Endothelial cell of umbilical vein (primary cell): Measurements from ENCODE around the gene CILP2. TPM values are rescaled to one million over a fixed set of nuclear protein-coding genes. Genes with fewer than 3 reads are reported as not detected.

Experiments
- BruUV-seq: library from RNA; stranded (reverse); fragments of 400-500 nt; replicated peaks from 2 replicates; lab custom pipeline; 2021; lab: Mats Ljungman, UMichigan
- CTCF ChIA-PET: fragments of 300-600, 350-600 bp; sonication (Branson Sonifier 250); formaldehyde crosslinking; loops from one replicate; lab custom pipeline; 2021; ENCODE audit warnings: antibody characterized with exemption, inconsistent platforms; lab: Charles Lee
- POLR2A ChIA-PET: fragments of 300-600, 350-600 bp; sonication (Branson Sonifier 250); formaldehyde crosslinking; loops from one replicate; lab custom pipeline; 2021; ENCODE audit warnings: antibody characterized with exemption, inconsistent platforms; lab: Charles Lee
- DNase-seq: peaks from one replicate; pipeline ENCODE4 v3.0.0-alpha.2; 2011; ENCODE audit warnings: low read depth, low spot score
- FAIRE-seq: peaks from 2 replicates; lab custom pipeline; 2011; peaks lifted over from hg19 to GRCh38; lab: Jason Lieb, UNC
- H2AFZ ChIP-seq: 2 replicates; pipeline ENCODE4 v1.6.0; 2012; ENCODE audit warnings: low read depth, low read length, control low read depth, inconsistent platforms
- H3K27ac ChIP-seq: 2 replicates; pipeline ENCODE4 v1.5.1; 2011; ENCODE audit warnings: low read depth, mild to moderate bottlenecking, control low read depth, low read length, moderate library complexity; ENCODE audit not compliant: insufficient read depth
- H3K27me3 ChIP-seq, 2 experiments: 2 replicates each; pipeline versions ENCODE4 v1.6.0 to v1.6.1; 2011; ENCODE audit warnings: low read length in 2 of 2, mixed read lengths in 1 of 2; ENCODE audit not compliant: control insufficient read depth in 2 of 2, insufficient read depth in 2 of 2
- H3K36me3 ChIP-seq, 2 experiments: 2 replicates in 1 of 2; 3 replicates in 1 of 2; pipeline ENCODE4 v1.5.1; 2011; ENCODE audit warnings: low read length in 2 of 2, mild to moderate bottlenecking in 1 of 2, moderate library complexity in 1 of 2; ENCODE audit not compliant: control insufficient read depth in 2 of 2, insufficient read depth in 2 of 2; ENCODE audit errors: extremely low read depth in 1 of 2
- H3K4me1 ChIP-seq: 3 replicates; pipeline ENCODE4 v1.5.1; 2011; ENCODE audit warnings: mild to moderate bottlenecking, low read length; ENCODE audit not compliant: control insufficient read depth, insufficient read depth; ENCODE audit errors: extremely low read depth
- H3K4me2 ChIP-seq: 2 replicates; pipeline ENCODE4 v1.6.1; 2011; ENCODE audit warnings: low read length, control low read depth, mixed read lengths; ENCODE audit not compliant: insufficient read depth
- H3K4me3 ChIP-seq, 3 experiments: fragments of 200-600 bp in 1 of 3; sonication (generic), shearing (Covaris generic) in 1 of 3; replicated peaks in 1 of 3; 2 replicates each; pipeline ENCODE4 v1.5.1; 2011 to 2016; ENCODE audit warnings: control low read depth in 3 of 3, low read length in 3 of 3, mild to moderate bottlenecking in 2 of 3, inconsistent platforms in 1 of 3, low read depth in 1 of 3, moderate library complexity in 1 of 3; ENCODE audit not compliant: insufficient read depth in 1 of 3
- H3K79me2 ChIP-seq: 2 replicates; pipeline ENCODE4 v1.6.0; 2012; ENCODE audit warnings: low read length, inconsistent platforms; ENCODE audit not compliant: control insufficient read depth, insufficient read depth
- H3K9ac ChIP-seq: replicated peaks from 2 replicates; pipeline ENCODE3; 2011; ENCODE audit warnings: low read length, control low read depth; ENCODE audit not compliant: insufficient read depth; ENCODE audit errors: extremely low read depth
- H3K9me1 ChIP-seq: replicated peaks from 3 replicates; pipeline ENCODE4 v1.6.0; 2011; ENCODE audit warnings: mild to moderate bottlenecking, low read length; ENCODE audit not compliant: control insufficient read depth, insufficient read depth; ENCODE audit errors: extremely low read depth
- H3K9me3 ChIP-seq: replicated peaks from 2 replicates; pipeline ENCODE4 v1.5.1; 2012; ENCODE audit warnings: low read length, inconsistent platforms; ENCODE audit not compliant: control insufficient read depth, insufficient read depth
- H4K20me1 ChIP-seq: replicated peaks from 2 replicates; pipeline ENCODE3; 2011; ENCODE audit warnings: mild to moderate bottlenecking, low read length; ENCODE audit not compliant: control insufficient read depth, insufficient read depth; ENCODE audit errors: extremely low read depth
- EZH2 ChIP-seq: IDR thresholded peaks from 2 replicates; pipeline ENCODE4 v1.6.1; 2012; ENCODE audit warnings: borderline replicate concordance, low read depth, mild to moderate bottlenecking, moderate library complexity, low read length, inconsistent platforms; ENCODE audit not compliant: severe bottlenecking
- FOS ChIP-seq: IDR thresholded peaks from 2 replicates; pipeline ENCODE4 v1.6.1; 2011; ENCODE audit warnings: mild to moderate bottlenecking, low read length, moderate library complexity, borderline replicate concordance; ENCODE audit not compliant: insufficient read depth
- GATA2 ChIP-seq: IDR thresholded peaks from 2 replicates; pipeline ENCODE4 v1.7.0; 2011; ENCODE audit warnings: low read depth, mild to moderate bottlenecking, moderate library complexity, mixed read lengths, low read length; ENCODE audit not compliant: insufficient read length, insufficient read depth
- JUN ChIP-seq: IDR thresholded peaks from 2 replicates; pipeline ENCODE4 v1.6.1; 2011; ENCODE audit warnings: borderline replicate concordance, low read depth; ENCODE audit not compliant: insufficient read length, insufficient read depth
- MYC ChIP-seq: IDR thresholded peaks from one replicate; pipeline ENCODE4 v1.6.1; 2011; ENCODE audit warnings: mild to moderate bottlenecking, low read depth, low read length
- POLR2A ChIP-seq: IDR thresholded peaks from 2 replicates; pipeline ENCODE4 v1.6.1; 2012; ENCODE audit warnings: low read depth, mild to moderate bottlenecking, control low read depth, low read length
- POLR2AphosphoS5 ChIP-seq: IDR thresholded peaks from 2 replicates; pipeline ENCODE4 v1.6.1; 2012; ENCODE audit warnings: low read depth, mild to moderate bottlenecking, control low read depth, low read length, moderate library complexity; ENCODE audit not compliant: insufficient read depth
- dilution Hi-C: fragments of 300-500 bp; cut with MboI; formaldehyde crosslinking; loops from one replicate; pipeline ENCODE4 v1.15.0; 2019; ENCODE audit warnings: low sequenced_read_pairs; ENCODE audit not compliant: extremely low pct_ligation_motif_present
- intact Hi-C: fragments of 100-400 bp; cut with micrococcal nuclease; formaldehyde crosslinking; loops from one replicate; pipeline ENCODE4 v1.10.0; 2022
- polyA plus RNA-seq, 4 experiments: library from polyadenylated mRNA; depleted of rRNA in 3 of 4; stranded (reverse) in 3 of 4; unstranded in 1 of 4; fragments of >200 nt; gene quantifications; 2 replicates each; pipeline versions ENCODE4 v1.2.1 to v1.2.3, GENCODE V29; 2011 to 2012; ENCODE audit warnings: missing spikeins in 1 of 4
- total RNA-seq: library from RNA; stranded (reverse); gene quantifications from 2 replicates; pipeline ENCODE4 v1.2.3, GENCODE V29; 2021
- TF ChIP-seq, protein P1 (sequence below), 2 donors: IDR thresholded peaks; 1 replicate in 1 of 2; 2 replicates in 1 of 2; pipeline ENCODE4 v1.5.1; 2011; ENCODE audit warnings: low read length in 2 of 2, mild to moderate bottlenecking in 2 of 2, moderate library complexity in 2 of 2, control low read depth in 1 of 2, inconsistent platforms in 1 of 2, low read depth in 1 of 2; ENCODE audit not compliant: insufficient read depth in 1 of 2; ENCODE audit errors: extremely low read depth in 1 of 2
- TF ChIP-seq, protein P2 (sequence below): IDR thresholded peaks from 2 replicates; pipeline ENCODE4 v1.6.1; 2011; ENCODE audit not compliant: insufficient read depth, insufficient read length

Gene CILP2
- total and polyA plus RNA-seq, 2 donors (not counting 3 experiments of a cell fraction or from before 2014, with no cell fraction given) = 0.01 TPM; not detected in 1

DNA sequence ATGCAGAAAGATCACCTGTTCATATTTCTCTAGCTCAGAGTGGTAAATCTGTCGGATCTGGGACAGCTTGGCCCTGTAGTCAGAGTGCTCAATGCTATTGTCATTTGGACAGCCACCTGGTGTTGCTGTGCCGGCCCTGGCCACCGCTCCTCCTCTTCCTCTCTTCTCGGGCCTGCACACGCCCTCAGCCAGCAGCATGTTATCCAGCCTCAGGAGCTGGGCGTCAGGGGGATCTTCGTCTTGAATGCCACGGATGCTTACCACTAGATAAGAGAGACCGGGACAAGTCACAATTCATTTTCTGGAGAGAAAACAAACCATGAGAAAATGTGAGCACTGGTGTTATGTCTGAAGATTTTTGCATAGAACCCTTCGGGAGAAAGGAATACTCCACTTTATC lies 32.5 kb downstream of the CILP2 start:
- no peak for TF ChIP-seq EZH2
- no peak for TF ChIP-seq MYC
- TF ChIP-seq, protein P1, sequence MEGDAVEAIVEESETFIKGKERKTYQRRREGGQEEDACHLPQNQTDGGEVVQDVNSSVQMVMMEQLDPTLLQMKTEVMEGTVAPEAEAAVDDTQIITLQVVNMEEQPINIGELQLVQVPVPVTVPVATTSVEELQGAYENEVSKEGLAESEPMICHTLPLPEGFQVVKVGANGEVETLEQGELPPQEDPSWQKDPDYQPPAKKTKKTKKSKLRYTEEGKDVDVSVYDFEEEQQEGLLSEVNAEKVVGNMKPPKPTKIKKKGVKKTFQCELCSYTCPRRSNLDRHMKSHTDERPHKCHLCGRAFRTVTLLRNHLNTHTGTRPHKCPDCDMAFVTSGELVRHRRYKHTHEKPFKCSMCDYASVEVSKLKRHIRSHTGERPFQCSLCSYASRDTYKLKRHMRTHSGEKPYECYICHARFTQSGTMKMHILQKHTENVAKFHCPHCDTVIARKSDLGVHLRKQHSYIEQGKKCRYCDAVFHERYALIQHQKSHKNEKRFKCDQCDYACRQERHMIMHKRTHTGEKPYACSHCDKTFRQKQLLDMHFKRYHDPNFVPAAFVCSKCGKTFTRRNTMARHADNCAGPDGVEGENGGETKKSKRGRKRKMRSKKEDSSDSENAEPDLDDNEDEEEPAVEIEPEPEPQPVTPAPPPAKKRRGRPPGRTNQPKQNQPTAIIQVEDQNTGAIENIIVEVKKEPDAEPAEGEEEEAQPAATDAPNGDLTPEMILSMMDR (IDR thresholded peaks at IDR 0.05; ENCODE audit: extremely low read depth in 1 of 2, insufficient read depth in 1 of 2, low read depth in 1 of 2, low read length in 2 of 2) = no peak
- TF ChIP-seq GATA2 = no peak
- no peak for TF ChIP-seq POLR2AphosphoS5
- no peak for TF ChIP-seq JUN
- TF ChIP-seq, protein P2, sequence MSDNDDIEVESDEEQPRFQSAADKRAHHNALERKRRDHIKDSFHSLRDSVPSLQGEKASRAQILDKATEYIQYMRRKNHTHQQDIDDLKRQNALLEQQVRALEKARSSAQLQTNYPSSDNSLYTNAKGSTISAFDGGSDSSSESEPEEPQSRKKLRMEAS = no peak
- TF ChIP-seq FOS = no peak
- TF ChIP-seq POLR2A = no peak
- Histone ChIP-seq H3K9ac (no peak overlapping the region), H2AFZ (no peak overlapping the region), H3K36me3 (no peaks in the 10 kb centered on the region), H3K9me3 (no peaks in the 10 kb centered on the region), H3K9me1 (no peaks in the 10 kb centered on the region), H3K27ac (no peak overlapping the region), H3K4me1 (no peaks in the 10 kb centered on the region), H3K4me3 (no peak overlapping the region), H3K27me3 (no peaks in the 10 kb centered on the region), H4K20me1 (no peaks in the 10 kb centered on the region), H3K4me2 (no peak overlapping the region), H3K79me2 (no peaks in the 10 kb centered on the region)
- FAIRE-seq = no peak
- CTCF ChIA-PET = no interaction called here
- intact Hi-C loops = no loop called here
- dilution Hi-C loops = no loop called here
- DNase-seq = no peak
- BruUV-seq = no TSS peak
- POLR2A ChIA-PET = no interaction called here
